ENCODE results near the gene GALK2. TPM values are rescaled to one million over a fixed set of nuclear protein-coding genes. Genes with fewer than 3 reads are reported as not detected.
"Not testable (repeated sequence)": the region's sequence is repeated elsewhere in the genome, so short reads cannot be mapped to it uniquely, and the experiment has no call there.

GALK2 gene
- total RNA-seq, 6 experiments from 2014 or later: 22.5 to 35.4 (median 29.4) TPM

- no peak for DNase-seq
- Histone ChIP-seq H3K27me3 (no peaks in the 10 kb centered on the region), H3K9me3 (no peaks in the 10 kb centered on the region), H3K27ac (no peak overlapping the region), H3K4me1 (no peaks in the 10 kb centered on the region), H3K36me3 (no peaks in the 10 kb centered on the region), H3K4me3 (no peak overlapping the region)
- TF ChIP-seq POLR2A (IDR thresholded peaks at IDR 0.05) (no peak), CTCF (IDR thresholded peaks at IDR 0.05) (no peak)
- no peak for ATAC-seq
- intact Hi-C loops (cut with DNase I): no loop called here
Measured at GRCh38 chr15:49164865-49165264, 5.2 kb upstream of the GALK2 start.

GRCh38 chr15:49168016-49168415 is 2.0 kb upstream of the GALK2 start:
- no peaks in the 10 kb centered on the region for H3K9me3 ChIP-seq
- DNase-seq: no peak
- peaks cover 0 to 7% (median 3%) of the 10 kb centered on the region in 4 donors for H3K4me1 ChIP-seq
- H3K36me3 ChIP-seq: no peaks in the 10 kb centered on the region
- intact Hi-C loops (cut with DNase I): no loop called here
- H3K27ac ChIP-seq: no peak overlapping the region
- 77% methylated on average over 3 of the region's 3 CpGs for WGBS (ENCODE audit: insufficient coverage, low coverage, low lambda C conversion rate, missing lambda C conversion rate)
- H3K4me3 ChIP-seq: no peak overlapping the region
- no peaks in the 10 kb centered on the region for H3K27me3 ChIP-seq
- TF ChIP-seq CTCF (IDR thresholded peaks at IDR 0.05) (no peak), POLR2A (IDR thresholded peaks at IDR 0.05) (no peak)
- ATAC-seq: no peak

- H3K36me3 ChIP-seq: no peaks in the 10 kb centered on the region
- 96% methylated on average over 10 of the region's 12 CpGs for WGBS (ENCODE audit: insufficient coverage, low coverage, low lambda C conversion rate, missing lambda C conversion rate)
- ATAC-seq (no peak), DNase-seq (no peak)
- no peak overlapping the region for H3K4me3 ChIP-seq
- intact Hi-C loops (cut with DNase I): no loop called here
- TF ChIP-seq POLR2A (IDR thresholded peaks at IDR 0.05): no peak
- no peaks in the 10 kb centered on the region for H3K27me3 ChIP-seq
- H3K9me3 ChIP-seq: no peaks in the 10 kb centered on the region
- H3K27ac ChIP-seq: no peak overlapping the region
- peaks cover 0 to 20% (median 7%) of the 10 kb centered on the region in 4 donors for H3K4me1 ChIP-seq
Measured at GRCh38 chr15:49171790-49172189, 1.7 kb downstream of the GALK2 start.

GRCh38 chr15:49174902-49175301 is 4.9 kb downstream of the GALK2 start:
- WGBS (ENCODE audit: insufficient coverage, low coverage, low lambda C conversion rate, missing lambda C conversion rate): 83% methylated on average over 2 of the region's 3 CpGs

GRCh38 chr15:49175582-49176397 is 5.7 kb downstream of the GALK2 start:
- 85% methylated on average over 5 of the region's 6 CpGs for WGBS (ENCODE audit: insufficient coverage, low coverage, low lambda C conversion rate, missing lambda C conversion rate)
- H3K27me3 ChIP-seq; H3K4me3 ChIP-seq; H3K9me3 ChIP-seq; DNase-seq; H3K36me3 ChIP-seq; H3K27ac ChIP-seq; intact Hi-C loops (cut with DNase I): not testable (repeated sequence)
- peak; percentile 30 to 63 (median 50) for ATAC-seq
- H3K4me1 ChIP-seq: peaks cover 0 to 20% (median 6%) of the 10 kb centered on the region in 4 donors

More at GRCh38 chr15:49174902-49175301, 4.9 kb downstream of the GALK2 start:
- H3K9me3 ChIP-seq: no peaks in the 10 kb centered on the region
- ATAC-seq: no peak
- intact Hi-C loops (cut with DNase I): no loop called here
- no peaks in the 10 kb centered on the region for H3K27me3 ChIP-seq
- no peak for TF ChIP-seq POLR2A (IDR thresholded peaks at IDR 0.05)
- no peak for TF ChIP-seq CTCF (IDR thresholded peaks at IDR 0.05)
- H3K4me1 ChIP-seq: peaks cover 0 to 20% (median 7%) of the 10 kb centered on the region in 4 donors
- no peak overlapping the region for H3K27ac ChIP-seq
- no peak overlapping the region for H3K4me3 ChIP-seq
- H3K36me3 ChIP-seq: no peaks in the 10 kb centered on the region
- DNase-seq: no peak

Data from right lobe of liver (tissue), 6 donors.